NOMO-1 (cell line): ENCODE measurements around the gene PMPCA.

Experiments
- DNase-seq, 2 experiments: peaks; one replicate each; lab custom pipeline; 2025; ENCODE audit not compliant: unreplicated experiment in 2 of 2; lab: John Stamatoyannopoulos, UW

The PMPCA gene

GRCh38 chr9:136451221-136451877, 40.9 kb downstream of the PMPCA start:
- DNase-seq: no peak

- no peak for DNase-seq
Measured at GRCh38 chr9:136453326-136453725, 42.9 kb downstream of the PMPCA start.

GRCh38 chr9:136454026-136454796, 43.8 kb downstream of the PMPCA start:
- DNase-seq: no peak

- DNase-seq: no peak
Measured at GRCh38 chr9:136455043-136456002, 44.9 kb downstream of the PMPCA start.

- no peak for DNase-seq
Measured at GRCh38 chr9:136456258-136456657, 45.8 kb downstream of the PMPCA start.

- DNase-seq: no peak
Measured at GRCh38 chr9:136457326-136457725, 46.9 kb downstream of the PMPCA start.

GRCh38 chr9:136459425-136459824, 49.0 kb downstream of the PMPCA start:
- DNase-seq: no peak

- no peak for DNase-seq
Measured at GRCh38 chr9:136460772-136461325, 50.4 kb downstream of the PMPCA start.

GRCh38 chr9:136462664-136463063, 52.2 kb downstream of the PMPCA start:
- no peak for DNase-seq

GRCh38 chr9:136463578-136463977, 53.1 kb downstream of the PMPCA start:
- DNase-seq: no peak

- DNase-seq: no peak
Measured at GRCh38 chr9:136464241-136464640, 53.8 kb downstream of the PMPCA start.

- DNase-seq: no peak
Measured at GRCh38 chr9:136465500-136466154, 55.2 kb downstream of the PMPCA start.

- DNase-seq: no peak
Measured at GRCh38 chr9:136466155-136466541, 55.7 kb downstream of the PMPCA start.

GRCh38 chr9:136467766-136468165, 57.3 kb downstream of the PMPCA start:
- no peak for DNase-seq

- DNase-seq: no peak
Measured at GRCh38 chr9:136470356-136470755, 59.9 kb downstream of the PMPCA start.

- DNase-seq: no peak
Measured at GRCh38 chr9:136470792-136471469, 60.5 kb downstream of the PMPCA start.

- DNase-seq: no peak
Measured at GRCh38 chr9:136471802-136472487, 61.5 kb downstream of the PMPCA start.

- DNase-seq: no peak
Measured at GRCh38 chr9:136472640-136473353, 62.3 kb downstream of the PMPCA start.

- DNase-seq: no peak
Measured at GRCh38 chr9:136473354-136473721, 62.9 kb downstream of the PMPCA start.
